ENCODE measurements around the gene RAB40A. TPM values are rescaled to one million over a fixed set of nuclear protein-coding genes. Genes with fewer than 3 reads are reported as not detected.

RAB40A gene, protein sequence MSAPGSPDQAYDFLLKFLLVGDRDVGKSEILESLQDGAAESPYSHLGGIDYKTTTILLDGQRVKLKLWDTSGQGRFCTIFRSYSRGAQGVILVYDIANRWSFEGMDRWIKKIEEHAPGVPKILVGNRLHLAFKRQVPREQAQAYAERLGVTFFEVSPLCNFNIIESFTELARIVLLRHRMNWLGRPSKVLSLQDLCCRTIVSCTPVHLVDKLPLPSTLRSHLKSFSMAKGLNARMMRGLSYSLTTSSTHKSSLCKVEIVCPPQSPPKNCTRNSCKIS
- total RNA-seq (1.7 TPM), polyA plus RNA-seq (1.4 TPM)

DNA sequence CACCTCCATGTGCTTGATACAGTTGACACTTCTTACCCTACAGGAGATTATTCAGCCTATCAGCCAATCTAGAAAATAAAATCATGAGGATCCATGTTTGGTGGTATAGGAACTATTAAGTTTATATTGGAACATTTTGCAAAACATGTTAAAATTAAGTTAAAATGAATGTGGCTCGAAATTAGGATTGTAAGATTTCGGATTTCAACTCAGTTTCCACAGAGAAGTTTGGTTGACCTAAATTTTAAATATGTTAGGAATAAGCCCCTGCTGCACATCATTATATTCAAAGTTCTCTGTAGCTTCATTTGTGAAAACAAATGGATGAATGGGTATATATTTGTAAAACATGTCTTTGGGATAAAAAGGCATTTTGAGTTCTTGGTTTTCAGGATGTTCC, at the start of gene RAB40A:
Gene RAB40A (minus strand): TSS at position 101 of the 400 bp plus-strand sequence. CDS start 18,733 bp downstream, outside the sequence.
- H3K4me3 ChIP-seq (ENCODE audit: low read depth, low read length) = no peak within 1 kb of the TSS

GRCh38 chrX:103565752-103566151, 46.5 kb upstream of the RAB40A start:
- 41% methylated on average over 1 of the region's 1 CpG for WGBS
- Histone ChIP-seq H3K36me3 (ENCODE audit: insufficient read depth) (no peaks in the 10 kb centered on the region), H3K4me3 (ENCODE audit: low read depth, low read length) (no peak overlapping the region), H3K4me1 (ENCODE audit: insufficient read depth) (no peaks in the 10 kb centered on the region), H3K27ac (ENCODE audit: low read depth) (no peak overlapping the region)
- no peak for DNase-seq (ENCODE audit: extremely low spot score)

More for the DNA sequence above, at the start of gene RAB40A:
- no peak for DNase-seq (ENCODE audit: extremely low spot score)
- H3K27ac ChIP-seq (ENCODE audit: low read depth) = no peak within 1 kb of the TSS
- no peaks in the 10 kb centered on the region for H3K36me3 ChIP-seq (ENCODE audit: insufficient read depth)
- WGBS = 92% methylated on average over 2 of the region's 2 CpGs
- no peaks in the 10 kb centered on the region for H3K4me1 ChIP-seq (ENCODE audit: insufficient read depth)

DNA sequence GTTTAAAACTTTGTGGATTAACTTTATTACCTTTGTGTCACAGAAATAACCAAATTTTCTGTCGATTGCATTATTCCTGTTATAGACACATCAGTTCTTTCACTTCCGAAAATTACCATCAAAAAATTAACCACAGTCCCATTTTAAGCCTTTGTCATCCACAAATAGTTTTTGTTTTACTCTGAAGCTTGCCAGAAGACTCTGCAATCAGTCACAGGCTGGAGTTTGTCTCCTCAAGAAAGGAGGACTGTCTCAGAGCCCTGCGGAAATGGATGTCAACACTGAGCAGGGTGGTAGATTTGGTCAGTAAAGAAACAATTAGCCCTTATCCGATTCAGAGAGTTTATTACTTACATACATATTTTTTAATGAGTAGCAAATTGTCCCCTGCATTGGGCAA, 45.9 kb upstream of the RAB40A start:
- Histone ChIP-seq H3K27ac (ENCODE audit: low read depth) (no peak overlapping the region), H3K4me1 (ENCODE audit: insufficient read depth) (no peaks in the 10 kb centered on the region), H3K4me3 (ENCODE audit: low read depth, low read length) (no peak overlapping the region), H3K36me3 (ENCODE audit: insufficient read depth) (no peaks in the 10 kb centered on the region)
- DNase-seq (ENCODE audit: extremely low spot score) = no peak
- 76% methylated on average over 4 of the region's 4 CpGs for WGBS

DNA sequence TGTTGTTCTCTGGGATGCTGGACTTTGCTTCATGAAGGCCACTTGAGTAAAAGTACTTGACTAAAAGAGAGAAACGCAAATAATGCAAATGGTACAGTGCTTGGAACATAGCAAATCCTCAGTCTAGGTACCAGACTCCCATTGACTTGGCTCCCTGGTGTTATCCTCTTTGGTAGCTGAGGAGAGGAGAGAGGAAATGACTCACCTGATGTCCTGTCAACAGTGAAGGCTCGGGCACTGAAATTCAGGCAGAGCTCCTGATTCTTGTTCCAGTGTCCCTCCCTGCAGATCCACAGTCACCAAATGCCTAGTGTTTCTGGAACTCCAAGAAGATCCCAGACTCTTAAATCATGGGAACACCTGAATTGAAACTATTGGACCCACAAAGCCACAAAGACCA, 43.5 kb upstream of the RAB40A start:
- Histone ChIP-seq H3K36me3 (ENCODE audit: insufficient read depth) (no peaks in the 10 kb centered on the region), H3K27ac (ENCODE audit: low read depth) (no peak overlapping the region), H3K4me1 (ENCODE audit: insufficient read depth) (no peaks in the 10 kb centered on the region), H3K4me3 (ENCODE audit: low read depth, low read length) (no peak overlapping the region)
- DNase-seq (ENCODE audit: extremely low spot score) = no peak
- 82% methylated on average over 2 of the region's 2 CpGs for WGBS

- H3K36me3 ChIP-seq (ENCODE audit: insufficient read depth) = no peaks in the 10 kb centered on the region
- H3K27ac ChIP-seq (ENCODE audit: low read depth) = no peak overlapping the region
- no peak for DNase-seq (ENCODE audit: extremely low spot score)
- H3K4me1 ChIP-seq (ENCODE audit: insufficient read depth) = no peaks in the 10 kb centered on the region
- no peak overlapping the region for H3K4me3 ChIP-seq (ENCODE audit: low read depth, low read length)
- WGBS = 63% methylated on average over 1 of the region's 1 CpG
Observed at GRCh38 chrX:103560256-103560655, 41.0 kb upstream of the RAB40A start.

DNA sequence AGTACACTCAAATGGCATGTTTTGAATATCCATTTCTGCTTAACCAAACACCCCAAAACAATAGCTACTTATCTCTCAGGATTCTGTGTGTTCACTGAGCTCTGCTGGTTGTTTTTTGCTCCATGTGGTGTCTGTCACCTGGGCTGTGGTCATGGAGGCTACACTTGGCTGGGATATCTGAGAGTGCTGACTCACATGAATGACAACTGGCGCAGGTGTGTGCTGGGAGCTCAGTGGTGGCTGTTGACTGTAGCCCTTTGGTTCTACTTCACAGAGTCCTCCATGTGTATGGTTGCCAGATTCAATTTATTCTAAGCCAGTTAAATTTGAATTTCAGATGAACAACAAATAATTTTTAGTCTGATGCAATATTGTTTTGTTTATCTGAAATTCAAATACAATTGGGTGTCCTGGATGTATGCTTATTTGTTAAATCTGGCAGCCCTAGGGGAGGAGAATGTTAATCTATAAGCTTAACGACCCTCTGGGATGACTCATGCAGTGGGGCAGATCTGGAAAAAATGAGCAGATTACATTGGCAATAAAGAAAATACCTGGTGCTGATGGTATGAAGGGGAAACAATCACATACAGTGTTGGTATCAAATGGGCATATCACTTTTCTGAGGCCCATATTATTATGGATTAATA, 37.8 kb upstream of the RAB40A start:
- Histone ChIP-seq H3K4me3 (ENCODE audit: low read depth, low read length) (no peak overlapping the region), H3K27ac (ENCODE audit: low read depth) (no peak overlapping the region), H3K36me3 (ENCODE audit: insufficient read depth) (no peaks in the 10 kb centered on the region), H3K4me1 (ENCODE audit: insufficient read depth) (no peaks in the 10 kb centered on the region)
- WGBS = 57% methylated on average over 2 of the region's 2 CpGs
- no peak for DNase-seq (ENCODE audit: extremely low spot score)

- 9% methylated on average over 19 of the region's 19 CpGs for WGBS
- no peaks in the 10 kb centered on the region for H3K4me1 ChIP-seq (ENCODE audit: insufficient read depth)
- peak; percentile 60 for DNase-seq (ENCODE audit: extremely low spot score)
- H3K4me3 ChIP-seq (ENCODE audit: low read depth, low read length) = peak overlapping the region; percentile 23
- no peaks in the 10 kb centered on the region for H3K36me3 ChIP-seq (ENCODE audit: insufficient read depth)
- H3K27ac ChIP-seq (ENCODE audit: low read depth) = no peak overlapping the region
Observed at GRCh38 chrX:103554687-103555424, 35.6 kb upstream of the RAB40A start.

GRCh38 chrX:103552236-103552635, 32.9 kb upstream of the RAB40A start:
- no peaks in the 10 kb centered on the region for H3K4me1 ChIP-seq (ENCODE audit: insufficient read depth)
- DNase-seq (ENCODE audit: extremely low spot score) = no peak
- 91% methylated on average over 1 of the region's 1 CpG for WGBS
- no peaks in the 10 kb centered on the region for H3K36me3 ChIP-seq (ENCODE audit: insufficient read depth)
- H3K27ac ChIP-seq (ENCODE audit: low read depth) = no peak overlapping the region
- H3K4me3 ChIP-seq (ENCODE audit: low read depth, low read length) = no peak overlapping the region

DNA sequence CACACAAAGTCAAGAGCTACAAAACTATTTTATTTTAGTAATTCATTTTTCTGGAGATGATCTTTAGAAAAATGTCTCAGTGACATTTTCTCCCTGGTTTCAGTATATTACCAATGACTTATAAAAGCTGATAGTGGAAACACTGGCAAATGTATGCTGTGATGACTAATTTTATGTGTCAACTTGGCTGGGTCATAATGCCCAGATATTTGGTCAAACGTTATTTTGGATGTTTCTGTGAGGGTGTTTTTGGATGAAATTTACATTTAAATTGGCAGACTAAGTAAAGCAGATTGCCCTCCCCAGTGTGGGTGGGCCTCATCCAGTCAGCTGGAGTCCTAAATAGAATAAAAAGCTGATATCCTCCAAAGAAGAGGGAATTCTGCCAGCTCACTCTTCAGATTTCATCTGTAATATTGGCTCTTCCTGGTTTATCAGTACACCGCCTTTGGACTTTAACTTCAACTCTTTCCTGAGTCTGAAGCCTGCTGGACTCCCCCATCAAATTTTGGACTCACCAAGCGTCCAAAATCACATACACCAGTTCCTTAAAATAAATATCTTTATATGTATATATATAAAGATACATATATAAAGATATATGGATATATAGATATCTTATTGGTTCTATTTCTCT, 31.2 kb upstream of the RAB40A start:
- whole genome bisulfite sequencing = 52% methylated on average over 3 of the region's 3 CpGs
- H3K4me1 ChIP-seq (ENCODE audit: insufficient read depth) = no peaks in the 10 kb centered on the region
- DNase-seq (ENCODE audit: extremely low spot score) = no peak
- H3K4me3 ChIP-seq (ENCODE audit: low read depth, low read length) = no peak overlapping the region
- no peak overlapping the region for H3K27ac ChIP-seq (ENCODE audit: low read depth)
- no peaks in the 10 kb centered on the region for H3K36me3 ChIP-seq (ENCODE audit: insufficient read depth)

GRCh38 chrX:103549916-103550315, 30.6 kb upstream of the RAB40A start:
- H3K4me1 ChIP-seq (ENCODE audit: insufficient read depth) = no peaks in the 10 kb centered on the region
- WGBS = 56% methylated on average over 3 of the region's 3 CpGs
- no peak for DNase-seq (ENCODE audit: extremely low spot score)
- no peak overlapping the region for H3K4me3 ChIP-seq (ENCODE audit: low read depth, low read length)
- H3K27ac ChIP-seq (ENCODE audit: low read depth) = no peak overlapping the region
- H3K36me3 ChIP-seq (ENCODE audit: insufficient read depth) = no peaks in the 10 kb centered on the region

- Histone ChIP-seq H3K36me3 (ENCODE audit: insufficient read depth) (no peaks in the 10 kb centered on the region), H3K4me3 (ENCODE audit: low read depth, low read length) (no peak overlapping the region), H3K4me1 (ENCODE audit: insufficient read depth) (no peaks in the 10 kb centered on the region), H3K27ac (ENCODE audit: low read depth) (no peak overlapping the region)
- no peak for DNase-seq (ENCODE audit: extremely low spot score)
Observed at GRCh38 chrX:103540145-103540544, 20.9 kb upstream of the RAB40A start.

DNA sequence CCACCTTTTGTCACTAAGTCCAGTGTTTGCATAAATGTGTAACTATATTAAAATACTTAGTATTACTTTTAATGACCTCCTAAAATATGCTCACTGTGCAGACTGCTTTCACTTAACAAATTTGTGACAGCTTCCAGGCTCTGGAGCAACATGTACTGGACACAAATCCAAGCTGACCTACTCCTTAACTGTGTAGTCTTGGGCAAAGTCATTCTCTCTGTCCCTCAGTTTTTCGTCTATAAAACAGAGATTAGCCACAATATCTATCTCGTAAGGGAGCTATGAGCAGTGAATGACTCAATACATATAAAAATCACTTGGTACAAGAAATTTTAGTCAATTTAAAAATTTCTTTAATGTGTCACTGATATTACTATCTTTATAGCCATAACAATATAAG, 20.4 kb upstream of the RAB40A start:
- 34% methylated on average over 2 of the region's 2 CpGs for WGBS
- H3K27ac ChIP-seq (ENCODE audit: low read depth) = peak overlapping the region; percentile 38
- H3K4me3 ChIP-seq (ENCODE audit: low read depth, low read length) = no peak overlapping the region
- no peaks in the 10 kb centered on the region for H3K4me1 ChIP-seq (ENCODE audit: insufficient read depth)
- H3K36me3 ChIP-seq (ENCODE audit: insufficient read depth) = no peaks in the 10 kb centered on the region
- no peak for DNase-seq (ENCODE audit: extremely low spot score)

DNA sequence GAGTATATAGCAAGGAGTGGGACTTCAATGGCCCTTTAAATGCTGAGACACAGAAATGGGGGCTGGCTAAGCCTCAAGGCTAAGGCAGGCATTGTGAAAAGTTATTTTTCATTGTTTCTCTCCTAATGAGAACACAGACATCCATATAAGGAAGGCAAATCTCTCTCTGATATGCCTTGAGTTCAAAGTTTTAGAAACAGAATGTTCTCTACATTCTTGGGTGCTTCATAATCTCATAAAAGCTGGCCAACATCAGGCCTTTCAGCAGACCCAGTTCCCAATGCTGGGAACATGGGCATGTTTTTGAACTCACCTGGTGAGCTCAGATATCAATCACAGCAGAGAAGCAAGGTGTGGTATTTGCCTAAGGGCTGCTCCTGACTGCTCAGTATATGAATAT, 19.4 kb upstream of the RAB40A start:
- Histone ChIP-seq H3K27ac (ENCODE audit: low read depth) (peak overlapping the region; percentile 43), H3K4me3 (ENCODE audit: low read depth, low read length) (no peak overlapping the region), H3K36me3 (ENCODE audit: insufficient read depth) (no peaks in the 10 kb centered on the region), H3K4me1 (ENCODE audit: insufficient read depth) (no peaks in the 10 kb centered on the region)
- DNase-seq (ENCODE audit: extremely low spot score) = no peak
